ENCODE data around the gene PXK.

The PXK gene

GRCh38 chr3:58404396-58404795, 71.7 kb downstream of the PXK start:
- H3K4me1 Mint-ChIP-seq, result no peaks in the 10 kb centered on the region

GRCh38 chr3:58408906-58409305, 76.2 kb downstream of the PXK start:
- Mint-ChIP-seq H3K36me3 (ENCODE audit: low read depth) (peaks cover 43% of the 10 kb centered on the region), H3K4me3 (no peak overlapping the region), H3K9me3 (no peaks in the 10 kb centered on the region), H3K4me1 (peaks cover 5% of the 10 kb centered on the region), H3K27ac (no peak overlapping the region), H3K27me3 (ENCODE audit: low read depth) (no peaks in the 10 kb centered on the region)
- TF ChIP-seq CTCF (IDR thresholded peaks at IDR 0.05; ENCODE audit: unreplicated experiment in 3 of 3), result no peak

More at GRCh38 chr3:58404396-58404795, 71.7 kb downstream of the PXK start:
- no peaks in the 10 kb centered on the region for H3K27me3 Mint-ChIP-seq (ENCODE audit: low read depth)
- no peaks in the 10 kb centered on the region for H3K9me3 Mint-ChIP-seq
- TF ChIP-seq CTCF (IDR thresholded peaks at IDR 0.05; ENCODE audit: unreplicated experiment in 3 of 3), result no peak
- H3K36me3 Mint-ChIP-seq (ENCODE audit: low read depth), result peaks cover 36% of the 10 kb centered on the region
- no peak overlapping the region for H3K27ac Mint-ChIP-seq
- no peak overlapping the region for H3K4me3 Mint-ChIP-seq

GRCh38 chr3:58409663-58410062, 77.0 kb downstream of the PXK start:
- H3K4me1 Mint-ChIP-seq, result peaks cover 12% of the 10 kb centered on the region
- no peak for TF ChIP-seq CTCF (IDR thresholded peaks at IDR 0.05; ENCODE audit: unreplicated experiment in 3 of 3)
- no peaks in the 10 kb centered on the region for H3K27me3 Mint-ChIP-seq (ENCODE audit: low read depth)
- no peak overlapping the region for H3K27ac Mint-ChIP-seq
- H3K36me3 Mint-ChIP-seq (ENCODE audit: low read depth), result peaks cover 37% of the 10 kb centered on the region
- H3K9me3 Mint-ChIP-seq, result no peaks in the 10 kb centered on the region
- no peak overlapping the region for H3K4me3 Mint-ChIP-seq

GRCh38 chr3:58411036-58411435, 78.3 kb downstream of the PXK start:
- H3K27me3 Mint-ChIP-seq (ENCODE audit: low read depth), result no peaks in the 10 kb centered on the region
- H3K4me1 Mint-ChIP-seq, result peaks cover 12% of the 10 kb centered on the region
- peaks cover 37% of the 10 kb centered on the region for H3K36me3 Mint-ChIP-seq (ENCODE audit: low read depth)
- no peak for TF ChIP-seq CTCF (IDR thresholded peaks at IDR 0.05; ENCODE audit: unreplicated experiment in 3 of 3)
- no peak overlapping the region for H3K27ac Mint-ChIP-seq
- H3K9me3 Mint-ChIP-seq, result no peaks in the 10 kb centered on the region
- no peak overlapping the region for H3K4me3 Mint-ChIP-seq

GRCh38 chr3:58411851-58412830, 79.4 kb downstream of the PXK start:
- Mint-ChIP-seq H3K27me3 (ENCODE audit: low read depth) (no peaks in the 10 kb centered on the region), H3K9me3 (no peaks in the 10 kb centered on the region), H3K4me1 (peaks cover 12% of the 10 kb centered on the region), H3K27ac (no peak overlapping the region), H3K36me3 (ENCODE audit: low read depth) (peaks cover 30% of the 10 kb centered on the region), H3K4me3 (no peak overlapping the region)
- TF ChIP-seq CTCF (IDR thresholded peaks at IDR 0.05; ENCODE audit: unreplicated experiment in 3 of 3), result no peak
